ENCODE results near the gene XBP1. TPM values are rescaled to one million over a fixed set of nuclear protein-coding genes. Genes with fewer than 3 reads are reported as not detected.

Gene XBP1
- total and polyA plus RNA-seq, 2 donors (not counting 3 experiments of a cell fraction or from before 2014, with no cell fraction given): 90.4 to 102 TPM

- H3K4me2 ChIP-seq (ENCODE audit: insufficient read depth, low read length): no peak overlapping the region
- H3K9me1 ChIP-seq (replicated peaks; ENCODE audit: control insufficient read depth, extremely low read depth, insufficient read depth, low read length): no peaks in the 10 kb centered on the region
- H3K79me2 ChIP-seq (ENCODE audit: control insufficient read depth, insufficient read depth, low read length): no peaks in the 10 kb centered on the region
- no peaks in the 10 kb centered on the region for H3K27me3 ChIP-seq (ENCODE audit: control insufficient read depth in 2 of 2, insufficient read depth in 2 of 2, low read length in 2 of 2)
- FAIRE-seq (no peak), DNase-seq (ENCODE audit: low read depth, low spot score) (no peak)
- no peak overlapping the region for H3K27ac ChIP-seq (ENCODE audit: insufficient read depth, low read depth, low read length)
- no peak overlapping the region for H2AFZ ChIP-seq (ENCODE audit: low read depth, low read length)
- CTCF ChIA-PET: interaction anchor here (0.8 to 7.5 kb wide), 16 partner anchors 11 to 811 kb away, joined by 3 to 246 read pairs (median 10); partner anchors contain the start of gene XBP1
- intact Hi-C loops (cut with micrococcal nuclease) (no loop called here), dilution Hi-C loops (cut with MboI; ENCODE audit: extremely low pct_ligation_motif_present, low sequenced_read_pairs) (no loop called here)
- no peaks in the 10 kb centered on the region for H3K9me3 ChIP-seq (replicated peaks; ENCODE audit: control insufficient read depth, insufficient read depth, low read length)
- H3K4me1 ChIP-seq (ENCODE audit: control insufficient read depth, extremely low read depth, insufficient read depth, low read length): no peaks in the 10 kb centered on the region
- BruUV-seq (replicated peaks): no TSS peak
- TF ChIP-seq JUN (IDR thresholded peaks at IDR 0.05; ENCODE audit: borderline replicate concordance, insufficient read depth, insufficient read length, low read depth): no peak
- TF ChIP-seq GATA2 (IDR thresholded peaks at IDR 0.05; ENCODE audit: insufficient read depth, insufficient read length, low read depth, low read length): no peak
- no peak for TF ChIP-seq EZH2 (IDR thresholded peaks at IDR 0.05; ENCODE audit: borderline replicate concordance, low read depth, low read length, severe bottlenecking)
- TF ChIP-seq MYC (IDR thresholded peaks at IDR 0.05; ENCODE audit: low read depth, low read length): no peak
- no peak for TF ChIP-seq POLR2A (IDR thresholded peaks at IDR 0.05; ENCODE audit: low read depth, low read length)
- TF ChIP-seq POLR2AphosphoS5 (IDR thresholded peaks at IDR 0.05; ENCODE audit: insufficient read depth, low read depth, low read length): no peak
- TF ChIP-seq CTCF (IDR thresholded peaks at IDR 0.05; ENCODE audit: extremely low read depth in 1 of 2, insufficient read depth in 1 of 2, low read depth in 1 of 2, low read length in 2 of 2): no peak
- TF ChIP-seq FOS (IDR thresholded peaks at IDR 0.05; ENCODE audit: borderline replicate concordance, insufficient read depth, low read length): no peak
- TF ChIP-seq, protein P1, sequence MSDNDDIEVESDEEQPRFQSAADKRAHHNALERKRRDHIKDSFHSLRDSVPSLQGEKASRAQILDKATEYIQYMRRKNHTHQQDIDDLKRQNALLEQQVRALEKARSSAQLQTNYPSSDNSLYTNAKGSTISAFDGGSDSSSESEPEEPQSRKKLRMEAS (IDR thresholded peaks at IDR 0.05; ENCODE audit: insufficient read depth, insufficient read length): no peak
- POLR2A ChIA-PET: interaction anchor here (0.6 kb wide), 1 partner anchor 56 kb away, joined by 3 read pairs; no protein-coding TSS in a partner anchor
- H3K9ac ChIP-seq (replicated peaks; ENCODE audit: extremely low read depth, insufficient read depth, low read length): no peak overlapping the region
- H3K36me3 ChIP-seq (ENCODE audit: control insufficient read depth in 2 of 2, extremely low read depth in 1 of 2, insufficient read depth in 2 of 2, low read length in 2 of 2): no peaks in the 10 kb centered on the region
- no peaks in the 10 kb centered on the region for H4K20me1 ChIP-seq (replicated peaks; ENCODE audit: control insufficient read depth, extremely low read depth, insufficient read depth, low read length)
- H3K4me3 ChIP-seq (replicated peaks in 1 of 3; ENCODE audit: insufficient read depth in 1 of 3, low read depth in 1 of 3, low read length in 3 of 3): no peak overlapping the region
Measured at GRCh38 chr22:28830441-28830840, 30.1 kb upstream of the XBP1 start.

Measured in endothelial cell of umbilical vein (primary cell).